Frontal cortex (tissue), 4 donors: ENCODE measurements around the gene FRMD4A. TPM values are rescaled to one million over a fixed set of nuclear protein-coding genes. Genes with fewer than 3 reads are reported as not detected.
"Not testable (repeated sequence)": the region's sequence is repeated elsewhere in the genome, so short reads cannot be mapped to it uniquely, and the experiment has no call there.

ENCODE experiments used
- DNase-seq, 2 donors: peaks; one replicate each; pipeline ENCODE4 v3.0.0; 2012; ENCODE audit warnings: low spot score in 2 of 2
- FAIRE-seq: peaks from 2 replicates; lab custom pipeline; 2012; peaks lifted over from hg19 to GRCh38; lab: Jason Lieb, UNC
- total RNA-seq: library from RNA; depleted of rRNA; stranded (reverse); fragments of >200 nt; gene quantifications from one replicate; pipeline ENCODE4 v1.2.3, GENCODE V29; 2014
- donor health status: control.
- donor health status: control.
- donor health status: control.

The FRMD4A gene
- total RNA-seq, 1 donor from 2014 or later = 69.7 TPM

GRCh38 chr10:13792006-13792405 is 538.7 kb downstream of the FRMD4A start:
- no peak for FAIRE-seq
- no peak for DNase-seq

GRCh38 chr10:13791483-13791882 is 539.2 kb downstream of the FRMD4A start:
- DNase-seq (no peak), FAIRE-seq (no peak)

GRCh38 chr10:13790196-13790595 is 540.5 kb downstream of the FRMD4A start:
- FAIRE-seq (no peak), DNase-seq (no peak)

GRCh38 chr10:13789448-13789829 is 541.3 kb downstream of the FRMD4A start:
- DNase-seq = no peak
- no peak for FAIRE-seq

- FAIRE-seq (no peak), DNase-seq (no peak)
Measured at GRCh38 chr10:13788711-13789447, 541.8 kb downstream of the FRMD4A start.

- DNase-seq (no peak), FAIRE-seq (no peak)
Measured at GRCh38 chr10:13788320-13788600, 542.5 kb downstream of the FRMD4A start.

- no peak for DNase-seq
- FAIRE-seq = no peak
Measured at GRCh38 chr10:13787015-13787421, 543.7 kb downstream of the FRMD4A start.

- DNase-seq = no peak
- no peak for FAIRE-seq
Measured at GRCh38 chr10:13784067-13784466, 546.7 kb downstream of the FRMD4A start.

- no peak for FAIRE-seq
Measured at GRCh38 chr10:13779748-13780147, 551.0 kb downstream of the FRMD4A start.

GRCh38 chr10:13778693-13778960 is 552.1 kb downstream of the FRMD4A start:
- not testable (repeated sequence) for DNase-seq, FAIRE-seq

More at GRCh38 chr10:13779748-13780147, 551.0 kb downstream of the FRMD4A start:
- DNase-seq = no peak

GRCh38 chr10:13776861-13777311 is 553.8 kb downstream of the FRMD4A start:
- DNase-seq (no peak), FAIRE-seq (no peak)

GRCh38 chr10:13775786-13776775 is 554.6 kb downstream of the FRMD4A start:
- DNase-seq = no peak
- no peak for FAIRE-seq

GRCh38 chr10:13774303-13774893 is 556.3 kb downstream of the FRMD4A start:
- FAIRE-seq = no peak
- DNase-seq = no peak

GRCh38 chr10:13773496-13774170 is 557.1 kb downstream of the FRMD4A start:
- FAIRE-seq (no peak), DNase-seq (no peak)

- DNase-seq = no peak
- no peak for FAIRE-seq
Measured at GRCh38 chr10:13773043-13773442, 557.7 kb downstream of the FRMD4A start.

- FAIRE-seq = no peak
- DNase-seq = no peak
Measured at GRCh38 chr10:13771992-13772391, 558.7 kb downstream of the FRMD4A start.

GRCh38 chr10:13770760-13771493 is 559.8 kb downstream of the FRMD4A start:
- no peak for FAIRE-seq
- no peak for DNase-seq

- no peak for FAIRE-seq
- no peak for DNase-seq
Measured at GRCh38 chr10:13769946-13770345, 560.8 kb downstream of the FRMD4A start.

GRCh38 chr10:13767676-13768178 is 563.0 kb downstream of the FRMD4A start:
- DNase-seq (no peak), FAIRE-seq (no peak)
